Measurements from ENCODE around the gene SLC39A1. TPM values are rescaled to one million over a fixed set of nuclear protein-coding genes. Genes with fewer than 3 reads are reported as not detected.

Gene SLC39A1
- total and polyA plus RNA-seq, 2 of the 4 experiments (the other 2 are of a cell fraction) = 89.1 to 97.7 TPM

- in situ Hi-C loops (cut with MboI; ENCODE audit: low sequenced_read_pairs) = no loop called here
- no peak overlapping the region for H3K14ac ChIP-seq (replicated peaks; ENCODE audit: low read depth, low read length)
- H3K79me1 ChIP-seq (ENCODE audit: low read depth in 1 of 2, low read length in 2 of 2) = peaks cover 0 to 26% of the 10 kb centered on the region in 2 experiments; a peak in 2 of 4 replicates
- no peak overlapping the region for H2BK15ac ChIP-seq (ENCODE audit: low read depth, low read length)
- no peak overlapping the region for H3K4ac ChIP-seq (ENCODE audit: low read depth, low read length)
- H3K18ac ChIP-seq (ENCODE audit: low read depth, low read length) = no peak overlapping the region
- H4K8ac ChIP-seq (ENCODE audit: low read depth in 2 of 2, low read length in 2 of 2) = no peak overlapping the region
- no peak overlapping the region for H3K23ac ChIP-seq (ENCODE audit: low read depth, low read length)
- H2AK5ac ChIP-seq (ENCODE audit: low read depth, low read length) = no peak overlapping the region
- peaks cover 15% of the 10 kb centered on the region; the same call in 1 of the 2 replicates for H4K20me1 ChIP-seq (ENCODE audit: insufficient read depth, low read length)
- H2BK5ac ChIP-seq (ENCODE audit: low read depth, low read length, poor library complexity, severe bottlenecking) = no peak overlapping the region
- H3K4me2 ChIP-seq (ENCODE audit: low read depth, low read length) = no peak overlapping the region
- ChIA-PET POLR2A (ENCODE audit: unreplicated experiment) (no interaction called here), CTCF (no interaction called here)
- no peak overlapping the region for H3K4me3 ChIP-seq (ENCODE audit: insufficient read depth, low read depth, low read length)
- WGBS, 2 experiments (ENCODE audit: extremely low coverage in 2 of 2, insufficient read length in 1 of 2) = no CpG with 5 or more reads among the region's 4 CpGs
- H3K36me3 ChIP-seq (ENCODE audit: control insufficient read depth, insufficient read depth, low read length) = peaks cover 9% of the 10 kb centered on the region; the same call in 1 of the 2 replicates
- no peak overlapping the region for H2BK20ac ChIP-seq (ENCODE audit: low read depth, low read length)
- TF ChIP-seq MAZ (IDR thresholded peaks at IDR 0.05; ENCODE audit: borderline replicate concordance, low read depth, low read length) = no peak
- TF ChIP-seq ELK1 (IDR thresholded peaks at IDR 0.05; ENCODE audit: borderline replicate concordance, low read depth, low read length) = no peak
- no peak for TF ChIP-seq SMC3 (IDR thresholded peaks at IDR 0.05; ENCODE audit: low read depth, low read length)
- TF ChIP-seq MXI1 (IDR thresholded peaks at IDR 0.05; ENCODE audit: borderline replicate concordance, low read depth, low read length) = no peak
- TF ChIP-seq USF2 (IDR thresholded peaks at IDR 0.05; ENCODE audit: low read depth, low read length) = no peak
- TF ChIP-seq RAD21 (IDR thresholded peaks at IDR 0.05; ENCODE audit: low read length) = no peak
- no peak for TF ChIP-seq RCOR1 (IDR thresholded peaks at IDR 0.05; ENCODE audit: insufficient replicate concordance, low read length)
- TF ChIP-seq RFX5 (IDR thresholded peaks at IDR 0.05; ENCODE audit: low read depth, low read length) = no peak
- H2AFZ ChIP-seq (replicated peaks; ENCODE audit: low read length, poor library complexity) = no peak overlapping the region
- dilution Hi-C loops (cut with HindIII; ENCODE audit: low sequenced_read_pairs, unreplicated experiment) = no loop called here
- H3K4me1 ChIP-seq (ENCODE audit: control insufficient read depth, insufficient read depth, low read length) = peaks cover 10% of the 10 kb centered on the region
- H3K27me3 ChIP-seq (ENCODE audit: control insufficient read depth, insufficient read depth, low read length) = no peaks in the 10 kb centered on the region
- H2AK9ac ChIP-seq (replicated peaks; ENCODE audit: low read depth, low read length, poor library complexity) = no peak overlapping the region
- H4K91ac ChIP-seq (ENCODE audit: insufficient read depth, low read depth, low read length) = no peak overlapping the region
- H3K56ac ChIP-seq (ENCODE audit: extremely low read depth, insufficient read depth, low read length) = no peak overlapping the region
- H3K27ac ChIP-seq (ENCODE audit: insufficient read depth, low read length) = no peak overlapping the region
- H3K9ac ChIP-seq (ENCODE audit: low read depth, low read length) = no peak overlapping the region
- H3K9me3 ChIP-seq (ENCODE audit: control insufficient read depth, insufficient read depth, low read length) = no peaks in the 10 kb centered on the region
- ATAC-seq (ENCODE audit: low read depth) (no peak), DNase-seq (no peak)
- no peak overlapping the region for H2BK120ac ChIP-seq (ENCODE audit: low read depth, low read length)
- intact Hi-C loops (cut with micrococcal nuclease) = loop anchor here (10.0 kb wide), 1 partner anchor 132 kb away; no protein-coding TSS in a partner anchor
- H3K9me1 ChIP-seq (ENCODE audit: insufficient read depth, low read length) = peaks cover 6% of the 10 kb centered on the region
- no peak overlapping the region for H4K5ac ChIP-seq (ENCODE audit: low read depth, low read length)
- BruUV-seq (replicated peaks) = no TSS peak
Measured at GRCh38 chr1:153926405-153926804, 36.9 kb downstream of the SLC39A1 start.
